Right hindlimb (tissue), 1 donor: ENCODE measurements around the gene NOS2.

Experiments
- DNase-seq: peaks from one replicate; pipeline ENCODE4 v3.0.0-alpha.2; 2018

NOS2 gene

GRCh38 chr17:27818401-27819105 lies 18.2 kb upstream of the NOS2 start:
- DNase-seq = peak; percentile 70

GRCh38 chr17:27817731-27818130 lies 17.4 kb upstream of the NOS2 start:
- DNase-seq = no peak

- no peak for DNase-seq
Observed at GRCh38 chr17:27816946-27817345, 16.6 kb upstream of the NOS2 start.

- DNase-seq = no peak
Observed at GRCh38 chr17:27811961-27812360, 11.6 kb upstream of the NOS2 start.

GRCh38 chr17:27810902-27811557 lies 10.7 kb upstream of the NOS2 start:
- DNase-seq = no peak

- no peak for DNase-seq
Observed at GRCh38 chr17:27810211-27810901, 10.0 kb upstream of the NOS2 start.

GRCh38 chr17:27809555-27809954 lies 9.2 kb upstream of the NOS2 start:
- no peak for DNase-seq

GRCh38 chr17:27808628-27809027 lies 8.3 kb upstream of the NOS2 start:
- DNase-seq = no peak

GRCh38 chr17:27807567-27808470 lies 7.5 kb upstream of the NOS2 start:
- DNase-seq = no peak

- peak; percentile 91 for DNase-seq
Observed at GRCh38 chr17:27805520-27806146, 5.3 kb upstream of the NOS2 start.

- no peak for DNase-seq
Observed at GRCh38 chr17:27804113-27804512, 3.8 kb upstream of the NOS2 start.

GRCh38 chr17:27802962-27803680 lies 2.8 kb upstream of the NOS2 start:
- DNase-seq = no peak

GRCh38 chr17:27802033-27802432 lies 1.7 kb upstream of the NOS2 start:
- no peak for DNase-seq

GRCh38 chr17:27798376-27798775 lies 2.0 kb downstream of the NOS2 start:
- DNase-seq = no peak

- DNase-seq = no peak
Observed at GRCh38 chr17:27797390-27798091, 2.8 kb downstream of the NOS2 start.

- DNase-seq = no peak
Observed at GRCh38 chr17:27793906-27794569, 6.3 kb downstream of the NOS2 start.

GRCh38 chr17:27793168-27793905 lies 7.0 kb downstream of the NOS2 start:
- DNase-seq = peak; percentile 50

- no peak for DNase-seq
Observed at GRCh38 chr17:27792095-27792494, 8.2 kb downstream of the NOS2 start.

- DNase-seq = no peak
Observed at GRCh38 chr17:27788919-27789318, 11.4 kb downstream of the NOS2 start.
